GM12865 (cell line): Measurements from ENCODE around the gene RPL10A.
A peak's percentile ranks its signal among the peaks of the same experiment; 100 is the strongest.

ENCODE experiments used
- DNase-seq: peaks from one replicate; pipeline ENCODE4 v3.0.0; 2010; ENCODE audit warnings: low read depth
- H3K4me3 ChIP-seq: 2 replicates; pipeline ENCODE4 v1.5.1; 2011; ENCODE audit warnings: mild to moderate bottlenecking, low read depth, low read length, control low read depth
- CTCF ChIP-seq: IDR thresholded peaks from 2 replicates; pipeline ENCODE4 v1.5.1; 2011; ENCODE audit warnings: low read length, control low read depth, low read depth, inconsistent platforms; ENCODE audit not compliant: insufficient read depth; ENCODE audit errors: missing control alignments

Gene RPL10A

GRCh38 chr6:35439308-35439707, 28.9 kb upstream of the RPL10A start:
- TF ChIP-seq CTCF = no peak

GRCh38 chr6:35441205-35441604, 27.0 kb upstream of the RPL10A start:
- DNase-seq = no peak
- no peak for TF ChIP-seq CTCF
- H3K4me3 ChIP-seq = no peak overlapping the region

More at GRCh38 chr6:35439308-35439707, 28.9 kb upstream of the RPL10A start:
- no peak for DNase-seq
- no peak overlapping the region for H3K4me3 ChIP-seq

GRCh38 chr6:35441642-35442041, 26.6 kb upstream of the RPL10A start:
- no peak for TF ChIP-seq CTCF
- H3K4me3 ChIP-seq = no peak overlapping the region
- DNase-seq = no peak

- DNase-seq = no peak
- H3K4me3 ChIP-seq = no peak overlapping the region
- no peak for TF ChIP-seq CTCF
These were observed 25.5 kb upstream of the RPL10A start for GRCh38 chr6:35442693-35443092.

GRCh38 chr6:35443341-35444030, 24.7 kb upstream of the RPL10A start:
- DNase-seq = no peak
- H3K4me3 ChIP-seq = no peak overlapping the region
- no peak for TF ChIP-seq CTCF

- H3K4me3 ChIP-seq = no peak overlapping the region
- peak; percentile 31 for DNase-seq
- TF ChIP-seq CTCF = no peak
These were observed 22.5 kb upstream of the RPL10A start for GRCh38 chr6:35445691-35446090.

GRCh38 chr6:35448191-35448590, 20.0 kb upstream of the RPL10A start:
- no peak for DNase-seq
- no peak overlapping the region for H3K4me3 ChIP-seq
- TF ChIP-seq CTCF = no peak
